ENCODE data around the gene TSPAN9. TPM values are rescaled to one million over a fixed set of nuclear protein-coding genes. Genes with fewer than 3 reads are reported as not detected.

The TSPAN9 gene
- polyA plus RNA-seq, 3 donors = 0.15 to 0.34 (median 0.25) TPM

DNA sequence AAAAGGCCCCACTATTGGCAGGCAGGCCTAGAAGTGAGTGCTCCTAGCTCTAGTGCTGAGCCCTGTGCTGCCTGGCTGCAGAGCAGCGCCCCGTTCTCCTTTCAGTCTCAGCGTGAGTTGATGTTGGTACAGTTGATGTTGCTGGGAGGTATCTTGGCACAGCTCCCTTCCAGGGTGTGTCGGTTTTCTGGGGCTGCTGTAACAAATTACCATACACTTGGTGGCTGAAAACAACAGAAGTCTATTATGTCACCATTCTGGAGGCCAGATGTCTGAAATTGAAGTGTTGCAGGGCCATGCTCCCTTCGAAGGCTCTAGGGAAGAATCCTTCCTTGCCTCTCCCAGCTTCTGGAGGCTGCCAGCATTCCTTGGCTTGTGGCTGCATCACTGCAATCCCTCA is 151.4 kb downstream of the TSPAN9 start:
- Histone ChIP-seq H3K27ac (ENCODE audit: low read depth in 1 of 2, low read length in 2 of 2) (no peak overlapping the region), H4K20me1 (ENCODE audit: insufficient read depth, low read length) (no peaks in the 10 kb centered on the region), H3K36me3 (replicated peaks in 1 of 2; ENCODE audit: control insufficient read depth in 1 of 2, insufficient read depth in 2 of 2, low read length in 2 of 2) (no peaks in the 10 kb centered on the region), H3K9me3 (replicated peaks in 1 of 2; ENCODE audit: control insufficient read depth in 1 of 2, insufficient read depth in 1 of 2, low read length in 2 of 2) (peaks cover 0 to 5% of the 10 kb centered on the region in 2 donors), H2AFZ (ENCODE audit: insufficient read depth, low read depth, low read length, poor library complexity, severe bottlenecking) (no peak overlapping the region), H3K4me3 (replicated peaks in 1 of 3; ENCODE audit: low read depth in 2 of 3, low read length in 3 of 3) (no peak overlapping the region), H3K9ac (ENCODE audit: insufficient read depth, low read length, poor library complexity, severe bottlenecking) (no peak overlapping the region), H3K79me2 (ENCODE audit: insufficient read depth, low read length) (no peaks in the 10 kb centered on the region), H3K4me1 (ENCODE audit: control insufficient read depth in 1 of 2, insufficient read depth in 2 of 2, low read length in 2 of 2) (peaks cover 8 to 10% of the 10 kb centered on the region in 2 donors), H3K4me2 (replicated peaks; ENCODE audit: extremely low read depth, low read length, poor library complexity, severe bottlenecking) (no peak overlapping the region), H3K27me3 (ENCODE audit: control insufficient read depth in 2 of 2, insufficient read depth in 2 of 2, low read length in 2 of 2) (no peaks in the 10 kb centered on the region)
- H3K4me1 Mint-ChIP-seq = peaks cover 11% of the 10 kb centered on the region
- WGBS (ENCODE audit: insufficient coverage) = 91% methylated on average over 3 of the region's 5 CpGs
- no peak for DNase-seq
- no peak overlapping the region for H3K4me3 Mint-ChIP-seq
- intact Hi-C loops (cut with micrococcal nuclease) = no loop called here
- H3K36me3 Mint-ChIP-seq = no peaks in the 10 kb centered on the region
- peaks cover 3 to 14% (median 5%) of the 10 kb centered on the region in 3 donors for H3K27me3 Mint-ChIP-seq (ENCODE audit: low read depth in 3 of 3)
- H3K27ac Mint-ChIP-seq = no peak overlapping the region
- H3K9me3 Mint-ChIP-seq = peaks cover 0 to 8% (median 3%) of the 10 kb centered on the region in 7 donors
- TF ChIP-seq, protein P1, sequence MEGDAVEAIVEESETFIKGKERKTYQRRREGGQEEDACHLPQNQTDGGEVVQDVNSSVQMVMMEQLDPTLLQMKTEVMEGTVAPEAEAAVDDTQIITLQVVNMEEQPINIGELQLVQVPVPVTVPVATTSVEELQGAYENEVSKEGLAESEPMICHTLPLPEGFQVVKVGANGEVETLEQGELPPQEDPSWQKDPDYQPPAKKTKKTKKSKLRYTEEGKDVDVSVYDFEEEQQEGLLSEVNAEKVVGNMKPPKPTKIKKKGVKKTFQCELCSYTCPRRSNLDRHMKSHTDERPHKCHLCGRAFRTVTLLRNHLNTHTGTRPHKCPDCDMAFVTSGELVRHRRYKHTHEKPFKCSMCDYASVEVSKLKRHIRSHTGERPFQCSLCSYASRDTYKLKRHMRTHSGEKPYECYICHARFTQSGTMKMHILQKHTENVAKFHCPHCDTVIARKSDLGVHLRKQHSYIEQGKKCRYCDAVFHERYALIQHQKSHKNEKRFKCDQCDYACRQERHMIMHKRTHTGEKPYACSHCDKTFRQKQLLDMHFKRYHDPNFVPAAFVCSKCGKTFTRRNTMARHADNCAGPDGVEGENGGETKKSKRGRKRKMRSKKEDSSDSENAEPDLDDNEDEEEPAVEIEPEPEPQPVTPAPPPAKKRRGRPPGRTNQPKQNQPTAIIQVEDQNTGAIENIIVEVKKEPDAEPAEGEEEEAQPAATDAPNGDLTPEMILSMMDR (IDR thresholded peaks at IDR 0.05) = no peak

DNA sequence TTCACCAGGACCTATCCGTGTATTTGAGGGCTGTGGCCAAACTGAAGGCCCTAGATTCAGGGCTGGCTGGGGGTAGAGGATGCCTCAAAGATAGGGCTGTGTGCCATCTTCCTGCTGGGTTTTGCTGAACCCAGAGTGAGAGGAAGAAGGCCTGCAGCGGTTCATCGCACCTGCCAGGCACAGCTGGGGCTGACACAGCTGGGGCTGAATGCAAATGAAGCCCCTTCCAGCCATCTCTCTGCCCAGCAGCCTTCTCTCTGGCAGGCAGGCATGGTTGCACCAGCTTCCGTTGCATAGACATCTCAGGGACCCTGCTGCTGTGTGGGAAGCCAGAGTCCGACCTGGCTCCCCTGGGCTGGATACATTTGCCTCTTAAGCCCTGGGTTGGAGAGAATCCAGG is 152.4 kb downstream of the TSPAN9 start:
- TF ChIP-seq, protein P1 (IDR thresholded peaks at IDR 0.05) = no peak
- Histone ChIP-seq H3K27me3 (ENCODE audit: control insufficient read depth in 2 of 2, insufficient read depth in 2 of 2, low read length in 2 of 2) (no peaks in the 10 kb centered on the region), H3K4me3 (replicated peaks in 1 of 3; ENCODE audit: low read depth in 2 of 3, low read length in 3 of 3) (no peak overlapping the region), H3K36me3 (replicated peaks in 1 of 2; ENCODE audit: control insufficient read depth in 1 of 2, insufficient read depth in 2 of 2, low read length in 2 of 2) (no peaks in the 10 kb centered on the region), H3K79me2 (ENCODE audit: insufficient read depth, low read length) (no peaks in the 10 kb centered on the region), H3K9me3 (replicated peaks in 1 of 2; ENCODE audit: control insufficient read depth in 1 of 2, insufficient read depth in 1 of 2, low read length in 2 of 2) (peaks cover 0 to 5% of the 10 kb centered on the region in 2 donors), H3K4me1 (ENCODE audit: control insufficient read depth in 1 of 2, insufficient read depth in 2 of 2, low read length in 2 of 2) (peaks cover 8 to 10% of the 10 kb centered on the region in 2 donors), H4K20me1 (ENCODE audit: insufficient read depth, low read length) (no peaks in the 10 kb centered on the region), H2AFZ (ENCODE audit: insufficient read depth, low read depth, low read length, poor library complexity, severe bottlenecking) (no peak overlapping the region), H3K9ac (ENCODE audit: insufficient read depth, low read length, poor library complexity, severe bottlenecking) (no peak overlapping the region), H3K27ac (ENCODE audit: low read depth in 1 of 2, low read length in 2 of 2) (no peak overlapping the region), H3K4me2 (replicated peaks; ENCODE audit: extremely low read depth, low read length, poor library complexity, severe bottlenecking) (no peak overlapping the region)
- WGBS (ENCODE audit: insufficient coverage) = 81% methylated on average over 3 of the region's 5 CpGs
- no peaks in the 10 kb centered on the region for H3K36me3 Mint-ChIP-seq
- intact Hi-C loops (cut with micrococcal nuclease) = no loop called here
- H3K4me1 Mint-ChIP-seq = peaks cover 11% of the 10 kb centered on the region
- no peak for DNase-seq
- H3K27me3 Mint-ChIP-seq (ENCODE audit: low read depth in 3 of 3) = peaks cover 0 to 14% (median 5%) of the 10 kb centered on the region in 3 donors
- no peak overlapping the region for H3K27ac Mint-ChIP-seq
- peaks cover 0 to 8% (median 3%) of the 10 kb centered on the region in 7 donors for H3K9me3 Mint-ChIP-seq
- no peak overlapping the region for H3K4me3 Mint-ChIP-seq
